ENCODE data around the gene PDZRN3.

Gene PDZRN3

DNA sequence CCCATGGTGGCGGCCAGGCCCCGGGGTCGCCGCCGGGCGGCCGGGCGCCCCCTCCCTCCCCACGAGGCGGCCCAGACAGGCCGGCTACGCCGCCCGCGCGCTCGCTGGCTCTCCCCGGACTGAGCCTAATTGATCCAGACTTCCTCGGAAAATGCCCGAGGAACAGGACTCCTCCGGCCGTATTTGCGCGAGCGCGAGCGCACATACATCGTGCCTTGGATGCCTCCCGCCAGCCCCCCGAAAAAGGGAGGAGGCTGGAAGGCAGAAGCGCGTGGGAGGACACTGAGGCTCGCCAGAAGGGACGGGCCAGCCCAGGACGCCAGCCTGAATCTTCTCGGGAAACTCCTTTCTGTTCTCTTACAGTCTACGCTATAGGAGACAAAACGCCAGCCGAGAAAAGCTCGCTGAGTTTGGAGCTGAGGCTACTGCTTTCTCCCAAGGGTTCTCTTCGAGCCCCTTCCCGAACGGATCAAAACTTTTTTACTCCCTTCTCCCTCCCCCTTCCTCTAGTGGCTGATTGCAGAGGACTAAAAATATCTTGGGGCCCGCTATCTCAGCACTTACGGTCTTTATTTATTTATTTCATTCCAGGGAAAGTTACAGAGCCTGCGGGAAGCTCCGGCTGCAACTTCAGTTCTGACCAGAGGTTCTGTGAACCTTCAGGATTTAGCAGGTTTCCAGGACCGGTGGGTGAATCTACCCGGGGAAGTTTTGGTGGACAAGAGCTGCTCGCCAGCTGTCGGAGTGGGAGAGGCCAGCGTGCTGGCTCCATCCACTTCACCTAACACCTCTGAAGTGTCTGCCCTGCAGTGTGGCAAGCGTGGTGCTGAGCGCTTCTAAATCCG lies at the start of gene PDZRN3:
Gene PDZRN3, minus strand, starts transcription at position 121 of the 845 bp plus-strand sequence.
- no peak for DNase-seq

DNA sequence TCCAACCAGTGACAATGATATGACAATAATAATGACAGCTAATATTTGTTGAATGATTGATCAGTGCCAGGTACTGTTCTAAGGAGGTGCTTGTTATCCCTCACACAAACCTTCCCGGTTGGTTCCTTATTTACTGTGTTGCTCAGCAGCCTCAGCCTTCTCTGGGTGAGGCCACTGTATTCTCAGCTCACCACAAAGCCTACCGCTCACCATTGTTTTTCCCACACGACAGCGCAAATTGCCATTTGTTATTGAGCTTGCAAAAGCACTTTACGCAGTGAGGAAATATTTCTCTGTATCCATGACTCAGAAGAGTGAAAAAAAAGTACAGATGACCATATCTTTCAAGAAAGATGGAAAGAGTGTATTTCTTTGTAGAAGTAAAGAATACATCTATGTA lies 49.5 kb upstream of the PDZRN3 start:
- DNase-seq: no peak

DNA sequence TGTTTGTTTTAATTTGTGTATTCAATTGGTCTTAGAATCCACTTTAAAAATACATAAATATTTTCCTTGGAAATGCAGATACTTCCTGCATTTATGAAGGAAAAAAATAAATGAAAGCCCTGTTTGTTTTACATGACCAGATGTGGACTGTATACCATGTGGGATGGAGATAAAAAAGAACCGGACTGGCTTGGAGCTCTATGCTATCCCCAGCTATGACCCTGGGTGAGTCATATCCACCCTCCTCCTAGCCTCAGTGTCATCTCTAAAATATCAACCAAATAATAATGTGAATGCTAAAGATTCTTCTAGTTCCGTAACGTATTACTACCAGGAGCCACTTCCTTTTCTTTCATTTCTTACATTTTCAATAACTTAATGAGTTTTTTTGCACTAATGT lies 44.5 kb upstream of the PDZRN3 start:
- no peak for DNase-seq

DNA sequence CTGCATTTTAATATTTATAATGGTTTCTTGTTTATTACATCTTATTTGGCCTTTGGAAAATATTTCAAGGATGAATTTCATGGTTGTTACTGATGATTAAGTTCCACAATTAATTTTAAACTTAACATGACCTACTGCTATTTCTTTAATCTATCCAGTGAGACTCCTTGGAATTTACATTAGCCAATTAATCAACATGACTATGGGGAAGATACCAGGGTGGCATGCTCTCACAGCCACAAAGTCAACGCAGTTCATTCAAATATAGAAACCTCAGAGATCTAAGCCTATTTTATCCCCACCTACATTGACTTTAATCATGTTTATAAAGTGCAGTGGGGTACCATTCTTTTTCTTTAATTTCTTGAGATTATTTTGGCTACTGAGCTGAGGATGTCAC lies 43.6 kb upstream of the PDZRN3 start:
- no peak for DNase-seq

DNA sequence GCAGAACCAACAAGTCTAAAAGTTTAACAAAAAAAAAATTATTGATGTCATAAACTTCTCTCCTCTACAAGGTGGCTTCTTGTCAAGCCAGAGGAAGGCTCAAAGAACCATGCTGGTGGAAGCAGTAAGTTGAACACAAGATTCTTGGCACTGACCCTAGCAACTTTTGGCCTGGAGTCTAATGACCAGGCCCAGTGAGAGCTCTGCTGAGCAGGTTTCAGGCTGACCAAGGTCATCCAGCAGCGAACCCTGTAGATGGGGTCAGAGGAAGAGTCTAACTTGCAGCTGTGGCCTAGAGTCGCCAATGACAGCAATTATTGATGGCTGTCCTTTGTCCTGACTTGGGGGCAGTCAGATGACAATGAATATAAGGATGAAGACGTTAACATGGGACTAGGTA lies 43.1 kb upstream of the PDZRN3 start:
- DNase-seq: no peak

DNA sequence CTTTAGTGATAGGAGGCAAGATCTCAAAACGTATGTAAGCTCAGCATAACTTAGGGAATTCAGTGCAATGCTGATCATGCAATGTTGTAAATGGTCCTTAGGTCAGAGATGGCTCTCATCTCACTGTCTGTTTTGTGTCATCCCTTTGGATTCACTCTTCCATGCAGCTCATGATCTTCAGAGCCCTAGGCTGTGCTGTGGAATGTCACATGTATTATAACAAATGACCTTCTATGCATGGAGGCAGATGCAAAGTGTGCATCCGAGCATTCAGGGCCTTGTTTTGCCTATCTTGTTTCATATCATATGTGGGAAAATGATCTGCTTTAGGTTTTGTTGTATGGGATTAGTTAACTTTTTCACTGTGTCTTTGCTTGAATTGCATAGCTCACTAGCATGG lies 40.5 kb upstream of the PDZRN3 start:
- no peak for DNase-seq

DNA sequence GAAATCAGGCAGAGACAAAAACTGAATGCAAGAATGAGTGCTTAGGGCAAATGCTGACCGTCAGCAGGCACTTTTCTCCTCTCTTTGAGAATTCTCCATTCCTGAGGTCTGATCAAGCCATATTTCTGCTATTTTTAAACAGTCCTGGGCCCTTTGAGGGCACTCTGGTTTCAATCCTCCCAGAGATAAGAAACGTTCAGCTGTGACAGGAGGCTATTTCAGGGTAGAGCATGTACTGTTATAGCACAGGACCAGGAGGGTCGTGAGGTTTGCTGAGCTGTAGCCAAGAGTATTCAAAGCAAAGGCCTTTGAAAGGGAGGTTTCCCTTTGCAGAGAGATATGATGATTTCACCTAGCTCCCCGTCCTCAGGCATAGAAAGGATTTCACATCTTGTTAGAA lies 39.6 kb upstream of the PDZRN3 start:
- no peak for DNase-seq

DNA sequence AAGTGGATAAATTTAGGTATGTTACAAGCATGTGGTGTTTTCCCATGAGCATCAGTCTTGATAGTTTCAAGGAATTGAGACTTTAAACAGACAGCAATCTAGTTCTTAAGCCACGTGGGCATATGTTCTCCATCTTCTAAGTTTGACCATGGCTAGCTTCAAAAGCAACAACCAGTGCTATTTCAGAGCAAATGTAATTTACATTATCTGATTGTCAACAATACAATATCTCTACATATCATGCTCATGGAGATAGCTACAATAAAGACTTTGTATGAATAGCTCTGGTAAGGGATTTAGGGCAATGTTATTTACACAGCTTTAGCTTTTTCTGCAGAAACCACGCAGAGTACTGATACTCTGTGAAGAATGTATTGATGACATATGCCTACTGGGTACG lies 38.8 kb upstream of the PDZRN3 start:
- DNase-seq: no peak

DNA sequence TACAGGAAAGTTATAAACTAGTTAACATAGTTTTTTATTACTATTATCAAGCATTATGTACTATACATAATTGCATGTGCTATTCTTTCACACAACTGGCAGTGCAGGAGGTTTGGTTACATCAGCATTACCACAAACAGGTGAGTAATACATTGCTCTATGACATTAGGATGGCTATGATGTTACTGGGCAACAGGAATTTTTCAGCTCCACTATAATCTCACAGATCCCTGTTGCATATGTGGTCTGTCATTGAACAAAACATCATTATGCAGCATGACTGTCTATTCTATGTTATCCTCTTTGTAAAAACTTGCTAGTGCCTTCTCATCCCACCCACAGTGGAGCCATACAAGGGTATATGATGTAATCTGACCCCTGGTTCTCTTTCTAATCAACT lies 36.5 kb upstream of the PDZRN3 start:
- no peak for DNase-seq

DNA sequence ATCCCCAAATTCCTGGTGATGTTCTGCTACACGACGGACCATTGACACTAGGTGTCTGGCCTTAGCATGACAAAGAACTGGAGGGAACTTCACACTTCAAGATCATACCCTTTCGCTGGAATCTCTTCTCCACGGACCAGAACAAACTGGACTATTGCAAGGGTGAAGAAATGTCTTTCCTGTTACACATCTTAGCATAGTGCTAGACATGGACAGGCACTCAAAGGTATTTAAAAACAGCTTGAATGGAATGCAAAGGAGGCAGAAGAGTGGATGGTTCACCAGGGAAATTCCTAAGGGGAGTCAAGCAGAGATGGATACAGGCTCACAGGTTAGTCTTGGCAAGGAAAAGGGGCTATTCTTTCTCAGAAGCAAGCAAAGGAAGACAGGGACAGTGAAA lies 33.5 kb upstream of the PDZRN3 start:
- DNase-seq: no peak

DNA sequence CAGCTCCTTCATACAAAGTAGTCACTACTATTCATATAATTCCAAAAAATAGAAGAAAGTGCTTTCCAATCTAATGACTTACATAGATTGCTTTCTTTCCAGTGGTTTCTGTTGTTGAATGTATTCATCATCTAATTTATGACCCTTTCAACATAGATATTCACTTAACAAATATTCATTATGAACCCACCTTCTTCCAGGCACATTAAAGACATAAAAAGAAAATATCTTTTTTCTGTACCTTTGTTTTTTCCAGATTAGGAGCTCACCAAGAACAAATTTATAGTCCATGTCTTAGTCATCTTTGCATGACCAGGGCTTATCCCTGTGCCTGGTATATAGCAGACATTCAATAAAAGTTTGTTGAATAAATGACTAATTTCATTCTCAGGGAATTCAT lies 32.4 kb upstream of the PDZRN3 start:
- DNase-seq: no peak

DNA sequence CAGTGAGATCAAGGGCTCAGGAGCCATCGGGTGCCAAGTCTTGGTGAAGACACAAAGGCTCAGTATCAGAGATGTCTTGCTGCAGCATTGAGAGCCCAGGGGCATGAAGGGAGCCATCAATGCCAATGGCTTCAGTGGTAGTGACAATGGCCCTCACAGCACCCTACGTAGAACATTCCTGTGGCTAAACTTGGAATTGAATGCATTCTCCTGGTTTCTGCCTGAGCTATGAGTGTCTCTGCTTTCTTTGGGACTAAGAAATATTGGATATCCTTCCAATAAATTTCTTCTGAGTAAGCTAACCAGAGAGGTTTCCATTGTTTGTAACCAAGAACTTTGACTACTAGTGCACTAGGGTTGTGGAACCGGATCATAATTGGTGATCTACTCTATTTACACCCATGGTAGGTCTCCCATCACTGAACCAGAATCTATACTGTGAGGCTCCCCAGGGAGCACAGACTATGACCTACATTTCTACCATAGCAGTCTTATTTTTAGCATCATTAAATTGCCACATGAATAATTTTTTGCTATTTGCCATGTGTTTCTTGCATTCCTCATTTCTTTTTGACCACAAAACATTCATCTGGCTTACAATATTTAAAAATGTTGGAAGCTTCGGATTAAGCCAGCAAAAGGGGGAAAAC lies 31.6 kb upstream of the PDZRN3 start:
- no peak for DNase-seq

DNA sequence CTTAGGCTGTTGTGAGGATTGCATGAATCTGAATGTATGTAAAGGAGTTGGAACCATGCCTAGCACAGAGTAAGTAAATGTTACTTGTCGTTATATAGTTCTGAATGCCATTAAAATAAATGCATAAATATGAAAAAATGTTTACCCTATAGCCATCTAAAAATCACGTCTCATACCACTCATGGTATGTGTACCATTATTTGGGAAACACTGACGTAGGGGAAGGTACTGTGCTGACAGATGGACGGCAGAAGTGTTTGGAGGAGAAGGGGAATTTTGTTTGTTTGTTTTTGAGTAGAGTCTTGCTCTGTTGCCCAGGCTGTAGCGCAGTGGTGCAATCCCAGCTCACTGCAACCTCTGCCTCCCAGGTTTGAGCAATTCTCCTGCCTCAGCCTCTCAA lies 30.5 kb upstream of the PDZRN3 start:
- DNase-seq: no peak

DNA sequence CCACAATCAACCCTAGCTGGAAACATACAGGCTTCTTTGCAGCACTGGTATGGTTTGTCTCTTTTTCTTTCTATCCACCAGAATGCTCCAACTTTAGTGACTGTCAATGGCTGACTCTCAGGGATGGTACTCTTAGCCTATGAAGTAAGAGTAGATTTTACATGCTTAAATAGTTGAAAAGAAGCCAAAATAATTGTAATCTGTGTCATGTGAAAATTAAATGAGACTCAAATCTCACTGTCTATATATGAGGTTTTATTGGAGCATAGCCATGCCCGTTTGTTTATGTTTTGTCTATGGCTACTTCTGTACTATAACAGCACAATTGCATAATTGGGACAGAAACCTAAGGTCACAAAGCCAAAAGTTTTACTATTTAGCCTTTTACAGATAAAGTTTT lies 29.1 kb upstream of the PDZRN3 start:
- DNase-seq: no peak

DNA sequence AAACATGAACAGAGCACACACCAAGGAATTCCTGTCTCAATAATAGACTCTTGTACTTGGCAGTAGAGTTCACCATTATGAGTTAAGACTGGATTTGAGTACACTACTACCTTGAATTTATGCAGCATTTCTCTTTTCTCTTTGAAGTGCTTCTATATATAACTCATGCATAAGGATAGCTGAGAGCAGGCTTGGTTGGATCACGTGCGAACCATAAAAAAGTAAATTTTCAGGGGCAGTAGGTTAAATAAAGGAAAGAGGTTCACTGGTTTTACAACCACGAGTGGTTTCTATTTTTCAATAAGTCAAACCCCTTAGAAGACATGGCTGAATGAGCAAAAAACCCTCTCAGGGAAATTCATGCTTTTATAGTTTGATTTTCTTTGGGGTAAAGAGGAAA lies 28.6 kb upstream of the PDZRN3 start:
- no peak for DNase-seq

DNA sequence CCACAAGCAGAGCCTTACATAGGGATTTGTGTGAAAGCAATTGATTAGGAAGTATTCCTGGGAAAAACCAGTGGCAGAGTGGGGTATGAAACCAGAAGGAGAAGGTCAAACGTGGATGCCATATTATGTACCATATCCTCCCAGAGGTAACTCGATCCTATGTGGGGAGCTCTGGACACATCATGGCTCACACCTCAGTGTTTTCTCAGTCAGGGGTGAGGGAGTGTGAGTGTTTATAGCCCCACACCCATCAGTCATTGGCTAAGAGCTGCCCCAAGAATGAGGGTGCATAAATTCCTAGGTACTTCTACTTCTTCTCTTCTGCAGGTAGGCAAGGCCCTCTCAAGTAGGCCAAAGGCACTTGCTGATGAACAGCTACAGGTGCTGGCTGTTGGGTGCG lies 28.2 kb upstream of the PDZRN3 start:
- no peak for DNase-seq

DNA sequence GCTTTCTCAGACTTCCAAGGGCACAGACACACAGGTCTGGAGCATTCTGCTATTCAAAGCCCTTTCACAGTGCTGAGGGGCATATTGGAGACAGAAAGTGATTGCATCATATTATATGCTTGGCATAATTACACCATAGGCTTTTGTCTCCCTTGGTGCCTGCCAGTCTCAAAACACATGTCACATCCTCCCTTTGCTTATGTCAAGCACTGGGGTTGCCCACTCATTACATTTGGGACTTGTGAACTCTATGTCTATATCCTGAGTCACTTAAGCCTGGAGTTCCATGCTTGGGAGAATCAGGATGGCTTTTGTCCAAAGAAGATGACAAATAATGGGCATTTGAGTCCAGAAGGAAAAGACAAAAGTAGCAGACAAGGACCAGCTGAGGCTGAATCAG lies 12.3 kb upstream of the PDZRN3 start:
- DNase-seq: no peak

DNA sequence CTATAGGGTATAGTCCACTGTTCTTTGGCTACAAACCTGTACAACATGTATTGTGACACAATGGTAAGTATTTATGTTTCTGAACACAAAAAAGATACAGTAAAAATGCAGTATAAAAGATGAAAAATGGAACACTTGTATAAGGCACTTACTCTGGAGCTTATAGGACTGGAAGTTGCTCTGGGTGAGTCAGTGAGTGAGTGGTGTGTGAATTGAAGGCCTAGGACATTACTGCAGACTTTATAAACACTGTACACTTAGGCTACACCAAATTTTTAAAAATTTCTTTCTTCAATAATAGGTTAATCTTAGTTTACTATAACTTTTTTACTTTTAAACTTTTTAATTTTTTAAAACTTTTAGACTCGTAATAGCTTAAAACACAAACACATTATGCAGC lies 10.5 kb upstream of the PDZRN3 start:
- no peak for DNase-seq

DNA sequence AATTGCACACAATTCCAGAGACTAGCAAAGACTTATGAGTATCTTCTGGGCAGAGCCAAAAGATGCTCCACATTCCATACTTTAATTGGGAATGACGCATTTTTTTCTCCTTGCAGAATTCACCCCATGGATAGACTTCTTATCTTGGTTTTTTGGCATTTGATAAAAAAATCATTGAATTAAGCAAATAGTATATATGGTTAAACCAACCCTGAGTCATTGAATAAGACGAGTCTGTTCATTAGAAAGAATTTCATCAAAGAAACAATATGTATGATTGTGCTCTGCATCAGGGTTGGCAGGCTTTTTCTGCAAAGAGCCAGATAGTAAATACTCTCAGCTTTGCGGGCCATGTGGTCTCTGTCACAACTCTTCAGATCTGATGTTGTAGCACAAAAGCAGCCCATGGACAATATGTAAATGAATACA lies 9.2 kb upstream of the PDZRN3 start:
- no peak for DNase-seq

DNA sequence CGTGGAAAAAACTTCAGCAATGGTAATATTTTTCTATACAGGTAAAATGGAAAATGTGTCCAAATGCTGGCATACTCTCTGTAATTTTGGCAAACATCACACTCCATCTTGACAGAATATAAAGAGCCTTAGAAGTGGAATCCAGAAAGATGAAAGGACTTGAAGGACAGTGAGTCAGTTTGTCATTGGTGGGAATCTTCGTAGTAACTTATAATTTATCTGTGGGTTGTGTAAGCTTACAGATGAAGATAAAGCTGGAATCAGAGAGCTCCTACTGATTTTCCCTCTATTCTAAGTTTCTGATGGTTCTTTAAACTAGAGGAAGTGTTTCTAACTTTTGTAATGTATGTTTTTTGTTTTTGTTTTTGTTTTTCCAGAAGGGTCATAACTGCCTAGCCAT lies 8.7 kb upstream of the PDZRN3 start:
- DNase-seq: no peak

DNA sequence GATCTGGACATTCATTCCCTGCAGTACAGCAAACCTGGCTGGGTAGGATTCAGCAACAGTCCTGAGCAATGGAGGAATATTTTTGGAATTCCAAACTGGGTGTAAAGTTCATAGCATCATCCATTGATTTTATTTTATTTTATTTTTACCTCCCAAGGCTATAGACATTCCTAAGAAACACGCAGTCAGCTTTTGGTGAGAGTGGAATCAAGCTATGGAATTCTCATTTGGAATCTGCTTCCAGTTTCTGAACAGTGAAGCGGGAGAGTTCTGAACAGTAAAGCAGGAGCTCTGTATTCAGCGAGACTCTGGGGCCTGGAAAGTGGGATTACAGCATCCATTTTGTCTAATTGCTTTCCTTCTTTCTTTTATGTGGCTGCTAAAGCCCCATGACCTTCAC lies 1.4 kb upstream of the PDZRN3 start:
- DNase-seq: no peak

DNA sequence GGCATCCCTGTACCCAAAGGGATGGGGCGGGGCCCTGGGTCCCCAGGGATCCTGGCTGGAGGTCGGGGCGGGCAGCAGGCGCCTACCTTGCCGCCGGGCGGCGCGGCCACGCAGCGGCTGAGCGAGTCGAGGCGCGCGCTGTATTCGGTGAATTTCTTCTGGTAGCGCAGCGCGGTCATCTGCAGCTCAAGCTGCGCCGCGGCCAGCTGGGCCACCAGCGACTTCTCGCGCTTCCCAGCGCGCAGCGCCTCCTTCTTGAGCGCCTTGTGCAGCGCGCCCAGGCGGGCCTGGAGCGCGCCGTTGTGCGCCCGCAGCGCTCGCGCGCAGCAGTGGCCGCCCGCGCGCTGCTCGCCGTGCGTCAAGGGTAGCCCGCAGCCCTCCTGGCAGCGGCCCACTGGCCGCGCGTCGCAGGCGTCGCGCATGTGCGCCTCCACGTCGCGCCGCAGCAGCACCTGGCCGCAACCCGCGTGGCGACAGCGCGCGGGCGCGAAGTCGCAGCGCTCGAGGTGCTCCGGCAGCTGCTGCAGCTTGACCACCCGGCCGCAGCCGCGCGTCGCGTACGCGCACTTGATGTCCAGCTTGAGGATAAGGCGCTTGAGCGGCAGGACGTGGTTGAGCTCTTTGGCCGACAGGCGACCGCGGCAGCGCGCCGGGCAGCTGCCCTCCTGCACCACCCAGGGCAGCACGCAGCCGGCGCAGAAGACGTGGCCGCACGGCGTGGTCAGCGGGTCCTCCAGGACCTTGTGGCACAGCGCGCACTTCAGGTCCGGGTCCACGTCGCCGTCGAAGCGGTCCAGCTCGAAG lies 522 bp downstream of the PDZRN3 start:
- DNase-seq: no peak

DNA sequence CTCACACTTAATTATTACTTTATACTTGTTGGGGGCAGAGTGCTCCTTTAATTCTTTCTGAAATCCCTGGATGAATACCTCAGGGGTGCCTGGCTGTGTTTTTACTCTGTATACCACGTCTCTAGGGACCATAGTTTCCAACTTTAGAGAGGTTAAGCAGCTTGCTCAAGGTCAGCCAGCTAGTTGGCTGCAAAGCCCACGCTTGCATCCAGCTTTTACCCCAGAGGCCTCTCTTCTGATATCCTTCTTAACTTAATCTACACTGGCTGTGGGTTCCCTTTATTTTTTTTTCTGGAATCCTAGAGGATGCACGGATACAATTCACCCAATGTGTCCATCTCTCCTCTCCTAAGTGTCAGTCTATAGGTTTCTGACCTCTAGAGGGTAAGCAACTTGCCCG lies 1.4 kb downstream of the PDZRN3 start:
- no peak for DNase-seq

Data from NCI-H524 treated with DMSO at 0.1 percent for 48 hours (cell line).